ENCODE results near the gene SLC39A11. TPM values are rescaled to one million over a fixed set of nuclear protein-coding genes. Genes with fewer than 3 reads are reported as not detected.

Gene SLC39A11
- total and polyA plus RNA-seq, 4 donors = 18.9 to 44.9 (median 28.2) TPM

- no peak for DNase-seq (ENCODE audit: low spot score)
- no peaks in the 10 kb centered on the region for H3K4me1 ChIP-seq (ENCODE audit: control insufficient read depth in 4 of 4, insufficient read depth in 4 of 4, low read length in 3 of 4)
- H3K9me3 ChIP-seq (ENCODE audit: control insufficient read depth in 4 of 4, low read length in 3 of 4) = peaks cover 0 to 5% (median 2%) of the 10 kb centered on the region in 4 donors
- no peaks in the 10 kb centered on the region for H3K36me3 ChIP-seq (ENCODE audit: control insufficient read depth in 4 of 4, insufficient read depth in 3 of 4, low read depth in 1 of 4, low read length in 3 of 4)
- H3K9ac ChIP-seq (ENCODE audit: low read depth in 1 of 2, low read length in 2 of 2) = no peak overlapping the region
- 77% methylated on average over 7 of the region's 7 CpGs for WGBS
- no peak overlapping the region for H3K4me3 ChIP-seq (ENCODE audit: low read depth in 1 of 3, low read length in 3 of 3)
- H3K27ac ChIP-seq (ENCODE audit: low read depth in 1 of 2, low read length in 2 of 2) = no peak overlapping the region
- no peaks in the 10 kb centered on the region for H3K27me3 ChIP-seq (ENCODE audit: control insufficient read depth in 4 of 4, insufficient read depth in 4 of 4, low read length in 3 of 4)
- TF ChIP-seq SP1 (IDR thresholded peaks at IDR 0.05) = no peak
Observed at GRCh38 chr17:72862276-72862999, 230.1 kb downstream of the SLC39A11 start.

GRCh38 chr17:72861811-72862210 lies 230.7 kb downstream of the SLC39A11 start:
- TF ChIP-seq RAD21 (IDR thresholded peaks at IDR 0.05) = no peak
- TF ChIP-seq NR2F2 (IDR thresholded peaks at IDR 0.05) = no peak
- TF ChIP-seq, protein P1, sequence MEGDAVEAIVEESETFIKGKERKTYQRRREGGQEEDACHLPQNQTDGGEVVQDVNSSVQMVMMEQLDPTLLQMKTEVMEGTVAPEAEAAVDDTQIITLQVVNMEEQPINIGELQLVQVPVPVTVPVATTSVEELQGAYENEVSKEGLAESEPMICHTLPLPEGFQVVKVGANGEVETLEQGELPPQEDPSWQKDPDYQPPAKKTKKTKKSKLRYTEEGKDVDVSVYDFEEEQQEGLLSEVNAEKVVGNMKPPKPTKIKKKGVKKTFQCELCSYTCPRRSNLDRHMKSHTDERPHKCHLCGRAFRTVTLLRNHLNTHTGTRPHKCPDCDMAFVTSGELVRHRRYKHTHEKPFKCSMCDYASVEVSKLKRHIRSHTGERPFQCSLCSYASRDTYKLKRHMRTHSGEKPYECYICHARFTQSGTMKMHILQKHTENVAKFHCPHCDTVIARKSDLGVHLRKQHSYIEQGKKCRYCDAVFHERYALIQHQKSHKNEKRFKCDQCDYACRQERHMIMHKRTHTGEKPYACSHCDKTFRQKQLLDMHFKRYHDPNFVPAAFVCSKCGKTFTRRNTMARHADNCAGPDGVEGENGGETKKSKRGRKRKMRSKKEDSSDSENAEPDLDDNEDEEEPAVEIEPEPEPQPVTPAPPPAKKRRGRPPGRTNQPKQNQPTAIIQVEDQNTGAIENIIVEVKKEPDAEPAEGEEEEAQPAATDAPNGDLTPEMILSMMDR (IDR thresholded peaks at IDR 0.05; ENCODE audit: low read depth, low read length, missing input control) = no peak
- TF ChIP-seq REST (IDR thresholded peaks at IDR 0.05) = no peak
- no peak for TF ChIP-seq JUND (IDR thresholded peaks at IDR 0.05)
- no peak for TF ChIP-seq SP1 (IDR thresholded peaks at IDR 0.05)
- no peak for TF ChIP-seq FOXA2 (IDR thresholded peaks at IDR 0.05)
- no peak for TF ChIP-seq MAX (IDR thresholded peaks at IDR 0.05)
- no peak for TF ChIP-seq ZBTB33 (IDR thresholded peaks at IDR 0.05)
- TF ChIP-seq HNF4G (IDR thresholded peaks at IDR 0.05) = no peak
- TF ChIP-seq RXRA (IDR thresholded peaks at IDR 0.05) = no peak
- TF ChIP-seq YY1 (IDR thresholded peaks at IDR 0.05) = no peak
- TF ChIP-seq EGR1 (IDR thresholded peaks at IDR 0.05; ENCODE audit: low read depth in 2 of 2) = no peak
- TF ChIP-seq, protein P2, sequence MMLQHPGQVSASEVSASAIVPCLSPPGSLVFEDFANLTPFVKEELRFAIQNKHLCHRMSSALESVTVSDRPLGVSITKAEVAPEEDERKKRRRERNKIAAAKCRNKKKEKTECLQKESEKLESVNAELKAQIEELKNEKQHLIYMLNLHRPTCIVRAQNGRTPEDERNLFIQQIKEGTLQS (IDR thresholded peaks at IDR 0.05) = no peak
- TF ChIP-seq TAF1 (conservative IDR thresholded peaks at IDR 0.05) = no peak

More at GRCh38 chr17:72861811-72862210, 230.7 kb downstream of the SLC39A11 start:
- no peaks in the 10 kb centered on the region for H3K4me1 ChIP-seq (ENCODE audit: control insufficient read depth in 4 of 4, insufficient read depth in 4 of 4, low read length in 3 of 4)
- H3K9me3 ChIP-seq (ENCODE audit: control insufficient read depth in 4 of 4, low read length in 3 of 4) = peaks cover 0 to 5% (median 2%) of the 10 kb centered on the region in 4 donors
- no peaks in the 10 kb centered on the region for H3K27me3 ChIP-seq (ENCODE audit: control insufficient read depth in 4 of 4, insufficient read depth in 4 of 4, low read length in 3 of 4)
- H3K9ac ChIP-seq (ENCODE audit: low read depth in 1 of 2, low read length in 2 of 2) = no peak overlapping the region
- DNase-seq (ENCODE audit: low spot score) = no peak
- no peak overlapping the region for H3K27ac ChIP-seq (ENCODE audit: low read depth in 1 of 2, low read length in 2 of 2)
- no peak overlapping the region for H3K4me3 ChIP-seq (ENCODE audit: low read depth in 1 of 3, low read length in 3 of 3)
- H3K36me3 ChIP-seq (ENCODE audit: control insufficient read depth in 4 of 4, insufficient read depth in 3 of 4, low read depth in 1 of 4, low read length in 3 of 4) = no peaks in the 10 kb centered on the region
